ENCODE measurements around the gene SLC44A3.
A peak's percentile ranks its signal among the peaks of the same experiment; 100 is the strongest.

DNA sequence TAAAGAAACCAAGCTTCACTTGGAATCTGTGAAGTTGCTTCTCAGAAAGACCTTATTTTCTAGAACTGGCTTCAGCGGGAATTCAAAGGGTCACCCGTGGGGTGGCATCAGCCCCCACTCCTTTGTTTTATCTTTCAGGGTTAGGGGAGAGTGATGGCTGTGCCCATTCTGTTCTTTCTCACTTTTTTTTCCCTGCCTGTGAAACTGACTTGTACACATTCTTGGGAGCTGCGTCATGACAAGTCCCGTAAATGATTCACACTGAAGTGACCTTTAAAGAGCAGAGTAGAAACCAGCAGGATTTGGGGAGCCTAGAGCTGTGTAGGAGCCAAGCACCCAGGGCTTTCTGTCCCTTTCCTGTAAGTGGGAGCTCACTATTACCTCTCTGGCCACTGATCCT lies 43.8 kb downstream of the SLC44A3 start:
- TF ChIP-seq ZBTB7A (IDR thresholded peaks at IDR 0.05; ENCODE audit: low read depth) (no peak), CEBPB (IDR thresholded peaks at IDR 0.05) (no peak), TCF12 (IDR thresholded peaks at IDR 0.05; ENCODE audit: low read depth) (peak; percentile 59; the same call in 1 of the 2 replicates), TAF1 (IDR thresholded peaks at IDR 0.05; ENCODE audit: low read depth) (no peak), TEAD4 (IDR thresholded peaks at IDR 0.05) (peak; percentile 83), YY1 (IDR thresholded peaks at IDR 0.05; ENCODE audit: low read depth) (no peak), EP300 (IDR thresholded peaks at IDR 0.05; ENCODE audit: borderline replicate concordance) (peak; percentile 46; the same call in 1 of the 2 replicates), FOXM1 (IDR thresholded peaks at IDR 0.05; ENCODE audit: borderline replicate concordance, low read depth) (no peak)
- TF ChIP-seq, protein P1, sequence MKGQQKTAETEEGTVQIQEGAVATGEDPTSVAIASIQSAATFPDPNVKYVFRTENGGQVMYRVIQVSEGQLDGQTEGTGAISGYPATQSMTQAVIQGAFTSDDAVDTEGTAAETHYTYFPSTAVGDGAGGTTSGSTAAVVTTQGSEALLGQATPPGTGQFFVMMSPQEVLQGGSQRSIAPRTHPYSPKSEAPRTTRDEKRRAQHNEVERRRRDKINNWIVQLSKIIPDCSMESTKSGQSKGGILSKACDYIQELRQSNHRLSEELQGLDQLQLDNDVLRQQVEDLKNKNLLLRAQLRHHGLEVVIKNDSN (IDR thresholded peaks at IDR 0.05): 0 out of 2 replicates have a peak, but pooled peaks have one; percentile 41
- TF ChIP-seq, protein P2, sequence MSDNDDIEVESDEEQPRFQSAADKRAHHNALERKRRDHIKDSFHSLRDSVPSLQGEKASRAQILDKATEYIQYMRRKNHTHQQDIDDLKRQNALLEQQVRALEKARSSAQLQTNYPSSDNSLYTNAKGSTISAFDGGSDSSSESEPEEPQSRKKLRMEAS (IDR thresholded peaks at IDR 0.05): no peak

Data from Ishikawa (cell line).